K562 (cell line): ENCODE results near the gene SYNPR. TPM values are rescaled to one million over a fixed set of nuclear protein-coding genes. Genes with fewer than 3 reads are reported as not detected.

ENCODE experiments used
- ATAC-seq: fragments of 200-7000 bp; cut with Tn5 transposase; 3 replicates; pipeline ENCODE4 v1.9.1; 2020; ENCODE audit warnings: moderate library complexity
- BruUV-seq: library from RNA; stranded (reverse); fragments of 400-500 nt; replicated peaks from 2 replicates; lab custom pipeline; 2021; lab: Mats Ljungman, UMichigan
- CTCF ChIA-PET: fragments of 300-600 bp; formaldehyde crosslinking; extraction: SDS; loops from one replicate; lab custom pipeline; 2021; ENCODE audit warnings: low intra/inter-chr PET ratio; lab: Yijun Ruan, JAX
- POLR2A ChIA-PET: fragments of 300-600, 350-650 bp; sonication (Branson Sonifier 250); formaldehyde crosslinking; extraction: SDS; loops from one replicate; lab custom pipeline; 2021; ENCODE audit warnings: antibody characterized with exemption, inconsistent platforms; lab: Yijun Ruan, JAX
- DNase-seq, 4 experiments: peaks; one replicate each; pipeline versions ENCODE4 v3.0.0 to v3.0.0-alpha.2; 2011 to 2018; ENCODE audit warnings: low spot score in 3 of 4, mixed read lengths in 3 of 4; ENCODE audit errors: extremely low read depth in 1 of 4
- FAIRE-seq: peaks from 2 replicates; lab custom pipeline; 2011; peaks lifted over from hg19 to GRCh38; lab: Jason Lieb, UNC
- H2AFZ ChIP-seq: 2 replicates; pipeline ENCODE4 v1.6.0; 2011; ENCODE audit warnings: low read depth, low read length, control low read depth, inconsistent platforms
- H3K27ac ChIP-seq: fragments of 200-600 bp; 3 replicates; pipeline ENCODE4 v1.8.0; 2011; ENCODE audit warnings: low read depth, mild to moderate bottlenecking, control low read depth, inconsistent platforms, low read length, moderate library complexity, mixed read lengths; ENCODE audit errors: extremely low read depth
- H3K27me3 ChIP-seq, 2 experiments: fragments of 300-600 bp in 1 of 2; 2 replicates in 1 of 2; 3 replicates in 1 of 2; pipeline versions ENCODE4 v1.6.0 to v1.8.0; 2011; ENCODE audit warnings: inconsistent platforms in 2 of 2, low read length in 2 of 2, mild to moderate bottlenecking in 1 of 2, mixed read lengths in 1 of 2, moderate library complexity in 1 of 2; ENCODE audit not compliant: control insufficient read depth in 2 of 2, insufficient read depth in 2 of 2
- H3K36me3 ChIP-seq: fragments of 300-600 bp; 3 replicates; pipeline ENCODE4 v1.8.0; 2011; ENCODE audit warnings: mild to moderate bottlenecking, low read length, inconsistent platforms; ENCODE audit not compliant: control insufficient read depth, insufficient read depth
- H3K4me1 ChIP-seq, 2 experiments: fragments of 200-600 bp in 1 of 2; replicated peaks in 1 of 2; 2 replicates in 1 of 2; 3 replicates in 1 of 2; pipeline versions ENCODE4 v1.5.1 to v1.8.0; 2011; ENCODE audit warnings: inconsistent platforms in 2 of 2, low read length in 2 of 2, mild to moderate bottlenecking in 1 of 2, mixed read lengths in 1 of 2, moderate library complexity in 1 of 2; ENCODE audit not compliant: control insufficient read depth in 2 of 2, insufficient read depth in 2 of 2
- H3K4me2 ChIP-seq: 2 replicates; pipeline ENCODE4 v1.6.1; 2011; ENCODE audit warnings: low read length, control low read depth, inconsistent platforms, mixed read lengths; ENCODE audit not compliant: insufficient read depth
- H3K4me3 ChIP-seq: fragments of 200-600 bp; sonication (generic), shearing (Covaris generic); 2 replicates; pipeline ENCODE4 v1.5.1; 2016; ENCODE audit warnings: control low read depth, inconsistent platforms
- H3K79me2 ChIP-seq: fragments of 200-600 bp; 3 replicates; pipeline ENCODE4 v1.8.0; 2011; ENCODE audit warnings: low read length, inconsistent platforms; ENCODE audit not compliant: control insufficient read depth, insufficient read depth
- H3K9ac ChIP-seq, 2 experiments: 2 replicates each; pipeline versions ENCODE4 v1.6.0 to v1.6.1; 2011; ENCODE audit warnings: low read depth in 2 of 2, low read length in 2 of 2, control low read depth in 1 of 2, inconsistent platforms in 1 of 2, mild to moderate bottlenecking in 1 of 2, mixed read lengths in 1 of 2; ENCODE audit not compliant: insufficient read depth in 1 of 2
- H3K9me1 ChIP-seq: one replicate; pipeline ENCODE4 v1.6.0; 2011; ENCODE audit warnings: inconsistent platforms, mild to moderate bottlenecking, low read length, moderate library complexity; ENCODE audit not compliant: control insufficient read depth, insufficient read depth
- H3K9me3 ChIP-seq: replicated peaks from 2 replicates; pipeline ENCODE4 v1.5.1; 2011; ENCODE audit warnings: low read depth, low read length, inconsistent platforms; ENCODE audit not compliant: control insufficient read depth, insufficient read depth
- H4K20me1 ChIP-seq: replicated peaks from 2 replicates; pipeline ENCODE4 v1.6.1; 2011; ENCODE audit warnings: low read length, inconsistent platforms, mixed read lengths; ENCODE audit not compliant: control insufficient read depth, insufficient read depth
- ATF1 ChIP-seq, 2 experiments: fragments of 450-650 bp in 1 of 2; IDR thresholded peaks; 2 replicates each; pipeline ENCODE4 v1.6.1; 2016; ENCODE audit warnings: missing compliant biosample characterization in 1 of 2, missing genetic modification characterization in 1 of 2
- ATF3 ChIP-seq, 2 experiments: fragments of 450-650 bp in 1 of 2; sonication (generic) in 1 of 2; formaldehyde crosslinking in 1 of 2; IDR thresholded peaks in 1 of 2; conservative IDR thresholded peaks in 1 of 2; 2 replicates each; pipeline versions ENCODE4 v1.6.1 to v1.8.1; 2016 to 2023; ENCODE audit warnings: mild to moderate bottlenecking in 2 of 2, moderate library complexity in 2 of 2, inconsistent platforms in 1 of 2, missing genetic modification reagents in 1 of 2
- ATF7 ChIP-seq: fragments of 450-650 bp; IDR thresholded peaks from 2 replicates; pipeline ENCODE4 v1.7.1; 2014; ENCODE audit warnings: mild to moderate bottlenecking, moderate library complexity
- HMGXB4 ChIP-seq: sonication (generic); formaldehyde crosslinking; IDR thresholded peaks from 2 replicates; pipeline ENCODE4 v1.8.1; 2023; ENCODE audit warnings: mild to moderate bottlenecking, missing genetic modification reagents
- HSF4 ChIP-seq: fragments of 250-450 bp; sonication (Bioruptor Pico); IDR thresholded peaks from 2 replicates; pipeline ENCODE4 v2.1.2; 2022; ENCODE audit warnings: mild to moderate bottlenecking, moderate library complexity, borderline replicate concordance
- ZNF780A ChIP-seq: fragments of 250-450 bp; sonication (Bioruptor Pico); IDR thresholded peaks from 2 replicates; pipeline ENCODE4 v1.5.0; 2021; ENCODE audit warnings: mild to moderate bottlenecking
- WGBS: fragments of 100-300 bp; shearing (Covaris generic); methylation state at CpG from one replicate; pipeline ENCODE4 v1.1.6; 2016; ENCODE audit warnings: low coverage, mixed read lengths; ENCODE audit not compliant: insufficient coverage; ENCODE audit errors: missing lambda C conversion rate; 5-methylcytosine and 5-hydroxymethylcytosine counted together
- in situ Hi-C: fragments of 300-500 bp; cut with MboI; formaldehyde crosslinking; loops from 4 replicates; pipeline ENCODE4 v1.15.0; 2018; ENCODE audit warnings: inconsistent platforms, mixed read lengths
- intact Hi-C: fragments of 100-400 bp; cut with micrococcal nuclease; formaldehyde crosslinking; loops from 2 replicates; pipeline ENCODE4 v1.14.2; 2022
- polyA plus RNA-seq, 8 experiments: library from polyadenylated mRNA; depleted of rRNA in 4 of 8; stranded (reverse) in 5 of 8; unstranded in 3 of 8; fragments of >200 nt; fragmentation: Nextera tagmentation in 2 of 8; fragmentation: Illumina TruSeq in 1 of 8; extraction: Ambion mirVana in 2 of 8; extraction: Trizol in 1 of 8; gene quantifications; 2 replicates each; pipeline versions ENCODE4 v1.2.1 to v1.2.3, GENCODE V29; 2011 to 2014; ENCODE audit warnings: inconsistent platforms in 1 of 8, missing spikeins in 1 of 8
- total RNA-seq, 7 experiments: library from RNA; depleted of rRNA in 6 of 7; stranded (reverse); fragments of >200 nt in 6 of 7; fragmentation: Illumina TruSeq in 2 of 7; extraction: Trizol in 2 of 7; gene quantifications; 2 replicates each; pipeline versions ENCODE4 v1.2.1 to v1.2.3, GENCODE V29; 2011 to 2021; ENCODE audit warnings: low replicate concordance in 1 of 7

The SYNPR gene
- total and polyA plus RNA-seq, 9 of the 15 experiments (the other 6 are each of a cell fraction or from before 2014, with no cell fraction given), result not detected

DNA sequence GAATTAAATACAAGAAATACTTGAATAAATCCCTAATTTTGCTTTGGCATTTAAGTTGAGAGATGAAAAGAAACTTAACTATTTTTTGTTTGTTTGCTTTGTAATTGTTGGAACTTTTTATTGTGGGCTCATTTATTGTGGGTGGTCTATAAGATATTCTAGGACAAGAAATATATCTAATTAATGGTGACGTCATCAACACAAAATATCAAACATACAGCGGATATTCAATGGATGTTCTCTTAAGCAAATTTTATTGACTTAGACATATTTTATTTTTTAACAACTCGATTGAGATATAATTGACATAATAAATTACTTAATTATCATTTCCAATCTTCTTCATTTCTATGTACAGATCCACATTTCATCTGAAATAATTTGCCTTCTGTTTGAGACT, 30.0 kb downstream of the SYNPR start:
- intact Hi-C loops (no loop called here), in situ Hi-C loops (no loop called here)
- no TSS peak for BruUV-seq
- H4K20me1 ChIP-seq, result no peaks in the 10 kb centered on the region
- no peak overlapping the region for H2AFZ ChIP-seq
- POLR2A ChIA-PET, result no interaction called here
- H3K9me1 ChIP-seq, result no peaks in the 10 kb centered on the region
- DNase-seq, result no peak
- CTCF ChIA-PET, result no interaction called here
- no peaks in the 10 kb centered on the region for H3K9me3 ChIP-seq
- no peak overlapping the region for H3K4me2 ChIP-seq
- no peaks in the 10 kb centered on the region for H3K36me3 ChIP-seq
- H3K4me3 ChIP-seq, result no peak overlapping the region
- no peaks in the 10 kb centered on the region for H3K27me3 ChIP-seq
- H3K79me2 ChIP-seq, result no peaks in the 10 kb centered on the region
- no peaks in the 10 kb centered on the region for H3K4me1 ChIP-seq
- WGBS, result 0% methylated on average over 3 of the region's 3 CpGs
- H3K9ac ChIP-seq, result no peak overlapping the region
- TF ChIP-seq ATF7 (peak; percentile 39; the same call in 1 of the 2 replicates), ATF1 (CRISPR knock-in tag; IDR thresholded peaks at IDR 0.05) (no peak), ATF1 (tag; IDR thresholded peaks at IDR 0.05) (peak; percentile 32; the same call in 1 of the 2 replicates), ZNF780A (CRISPR knock-in tag) (no peak), ATF3 (IDR thresholded peaks at IDR 0.05) (peak; percentile 70), ATF3 (CRISPR knock-in tag; conservative IDR thresholded peaks at IDR 0.05) (no peak), HSF4 (no peak), HMGXB4 (CRISPR knock-in tag) (no peak)
- H3K27ac ChIP-seq, result no peak overlapping the region
- no peak for FAIRE-seq
- ATAC-seq, result no peak
